ENCODE results near the gene TRIM50.
"Not testable (repeated sequence)": the region's sequence is repeated elsewhere in the genome, so short reads cannot be mapped to it uniquely, and the experiment has no call there.

DNA sequence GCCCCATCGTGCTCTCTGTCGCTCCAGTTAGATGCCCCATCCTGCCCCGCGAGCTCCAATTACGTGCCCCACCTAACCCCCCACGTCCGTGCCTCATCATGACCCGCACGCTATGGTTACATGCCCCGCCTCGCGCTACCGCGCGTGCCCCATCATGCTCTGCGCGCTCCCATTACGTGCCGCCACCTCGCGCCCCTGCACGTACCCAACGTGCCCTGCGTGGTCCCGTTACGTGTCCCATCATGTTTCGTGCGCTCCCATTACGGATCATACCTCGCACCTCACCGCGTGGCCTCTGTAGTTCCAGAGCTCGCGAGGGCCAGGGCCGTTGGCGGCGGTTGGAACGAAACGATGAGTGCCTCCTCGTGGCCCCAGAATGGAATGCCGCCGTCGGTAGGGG, at the start of gene TRIM50, which contains the start of gene FKBP6:
- TF ChIP-seq, protein P1, sequence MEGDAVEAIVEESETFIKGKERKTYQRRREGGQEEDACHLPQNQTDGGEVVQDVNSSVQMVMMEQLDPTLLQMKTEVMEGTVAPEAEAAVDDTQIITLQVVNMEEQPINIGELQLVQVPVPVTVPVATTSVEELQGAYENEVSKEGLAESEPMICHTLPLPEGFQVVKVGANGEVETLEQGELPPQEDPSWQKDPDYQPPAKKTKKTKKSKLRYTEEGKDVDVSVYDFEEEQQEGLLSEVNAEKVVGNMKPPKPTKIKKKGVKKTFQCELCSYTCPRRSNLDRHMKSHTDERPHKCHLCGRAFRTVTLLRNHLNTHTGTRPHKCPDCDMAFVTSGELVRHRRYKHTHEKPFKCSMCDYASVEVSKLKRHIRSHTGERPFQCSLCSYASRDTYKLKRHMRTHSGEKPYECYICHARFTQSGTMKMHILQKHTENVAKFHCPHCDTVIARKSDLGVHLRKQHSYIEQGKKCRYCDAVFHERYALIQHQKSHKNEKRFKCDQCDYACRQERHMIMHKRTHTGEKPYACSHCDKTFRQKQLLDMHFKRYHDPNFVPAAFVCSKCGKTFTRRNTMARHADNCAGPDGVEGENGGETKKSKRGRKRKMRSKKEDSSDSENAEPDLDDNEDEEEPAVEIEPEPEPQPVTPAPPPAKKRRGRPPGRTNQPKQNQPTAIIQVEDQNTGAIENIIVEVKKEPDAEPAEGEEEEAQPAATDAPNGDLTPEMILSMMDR (IDR thresholded peaks at IDR 0.05; ENCODE audit: insufficient read depth, low read length, poor library complexity, severe bottlenecking) = not testable (repeated sequence)
- not testable (repeated sequence) for TF ChIP-seq EZH2phosphoT487 (conservative IDR thresholded peaks at IDR 0.05; ENCODE audit: low read length)

Measured in SU-DHL-6 (cell line).